Coronary artery (tissue), 2 donors: ENCODE data around the gene SNX30.

Source experiments
- DNase-seq: peaks from one replicate; pipeline ENCODE4 v3.0.0-alpha.2; 2017; ENCODE audit warnings: low spot score
- H3K27ac ChIP-seq, 2 donors: fragments of 200-600 bp; sonication (generic); one replicate each; pipeline ENCODE4 v1.5.1; 2016 to 2019
- H3K4me3 ChIP-seq: fragments of 200-600 bp; sonication (generic); 2 replicates; pipeline ENCODE4 v1.5.1; 2016; ENCODE audit warnings: mild to moderate bottlenecking, moderate library complexity
- TF ChIP-seq, protein P1 (sequence below): fragments of 200-600 bp; sonication (generic); IDR thresholded peaks from one replicate; pipeline ENCODE4 v1.5.1; 2019; ENCODE audit warnings: antibody characterized with exemption

SNX30 gene

GRCh38 chr9:112782218-112782617 is 31.7 kb downstream of the SNX30 start:
- DNase-seq: no peak
- TF ChIP-seq, protein P1, sequence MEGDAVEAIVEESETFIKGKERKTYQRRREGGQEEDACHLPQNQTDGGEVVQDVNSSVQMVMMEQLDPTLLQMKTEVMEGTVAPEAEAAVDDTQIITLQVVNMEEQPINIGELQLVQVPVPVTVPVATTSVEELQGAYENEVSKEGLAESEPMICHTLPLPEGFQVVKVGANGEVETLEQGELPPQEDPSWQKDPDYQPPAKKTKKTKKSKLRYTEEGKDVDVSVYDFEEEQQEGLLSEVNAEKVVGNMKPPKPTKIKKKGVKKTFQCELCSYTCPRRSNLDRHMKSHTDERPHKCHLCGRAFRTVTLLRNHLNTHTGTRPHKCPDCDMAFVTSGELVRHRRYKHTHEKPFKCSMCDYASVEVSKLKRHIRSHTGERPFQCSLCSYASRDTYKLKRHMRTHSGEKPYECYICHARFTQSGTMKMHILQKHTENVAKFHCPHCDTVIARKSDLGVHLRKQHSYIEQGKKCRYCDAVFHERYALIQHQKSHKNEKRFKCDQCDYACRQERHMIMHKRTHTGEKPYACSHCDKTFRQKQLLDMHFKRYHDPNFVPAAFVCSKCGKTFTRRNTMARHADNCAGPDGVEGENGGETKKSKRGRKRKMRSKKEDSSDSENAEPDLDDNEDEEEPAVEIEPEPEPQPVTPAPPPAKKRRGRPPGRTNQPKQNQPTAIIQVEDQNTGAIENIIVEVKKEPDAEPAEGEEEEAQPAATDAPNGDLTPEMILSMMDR: no peak

GRCh38 chr9:112783551-112783954 is 33.0 kb downstream of the SNX30 start:
- H3K27ac ChIP-seq: no peak overlapping the region
- no peak for DNase-seq

More at GRCh38 chr9:112782218-112782617, 31.7 kb downstream of the SNX30 start:
- Histone ChIP-seq H3K27ac (no peak overlapping the region), H3K4me3 (no peak overlapping the region)

GRCh38 chr9:112784020-112784785 is 33.6 kb downstream of the SNX30 start:
- TF ChIP-seq, protein P1: no peak

More at GRCh38 chr9:112783551-112783954, 33.0 kb downstream of the SNX30 start:
- TF ChIP-seq, protein P1: no peak
- no peak overlapping the region for H3K4me3 ChIP-seq

GRCh38 chr9:112785986-112786385 is 35.4 kb downstream of the SNX30 start:
- Histone ChIP-seq H3K27ac (no peak overlapping the region), H3K4me3 (no peak overlapping the region)
- no peak for DNase-seq
- TF ChIP-seq, protein P1: no peak

More at GRCh38 chr9:112784020-112784785, 33.6 kb downstream of the SNX30 start:
- Histone ChIP-seq H3K27ac (no peak overlapping the region), H3K4me3 (peak overlapping the region; percentile 24)
- DNase-seq: no peak

GRCh38 chr9:112786829-112787520 is 36.4 kb downstream of the SNX30 start:
- no peak for DNase-seq
- no peak overlapping the region for H3K27ac ChIP-seq
- TF ChIP-seq, protein P1: no peak
- no peak overlapping the region for H3K4me3 ChIP-seq

GRCh38 chr9:112787978-112788377 is 37.4 kb downstream of the SNX30 start:
- Histone ChIP-seq H3K4me3 (no peak overlapping the region), H3K27ac (peak overlapping the region in 1 of 2 donors; percentile 74)
- no peak for DNase-seq
- TF ChIP-seq, protein P1: no peak

DNA sequence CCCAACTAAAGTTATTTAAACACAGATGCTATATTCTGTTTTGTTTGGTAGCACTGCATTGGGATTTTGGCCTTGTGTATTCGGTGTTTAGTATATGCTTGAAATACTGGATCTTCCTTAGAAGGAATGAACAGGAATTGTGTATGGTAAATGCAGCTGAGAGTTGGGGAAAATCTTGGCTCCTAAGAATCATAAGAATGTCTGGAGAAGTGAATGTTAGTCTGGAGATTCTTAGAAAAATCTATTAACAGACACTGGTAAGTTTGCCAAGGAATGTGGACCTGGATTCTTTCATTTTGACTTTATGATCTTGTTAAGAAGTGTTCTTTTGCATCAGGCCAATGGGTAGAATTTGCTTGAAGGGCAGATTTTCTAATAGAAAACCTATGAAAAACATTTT is 38.9 kb downstream of the SNX30 start:
- Histone ChIP-seq H3K4me3 (no peak overlapping the region), H3K27ac (peak overlapping the region; percentile 30 to 74)
- TF ChIP-seq, protein P1: no peak
- DNase-seq: no peak
